ENCODE data around the gene ZFP14. TPM values are rescaled to one million over a fixed set of nuclear protein-coding genes. Genes with fewer than 3 reads are reported as not detected.
"Not testable (repeated sequence)": the region's sequence is repeated elsewhere in the genome, so short reads cannot be mapped to it uniquely, and the experiment has no call there.

Gene ZFP14
- total RNA-seq, 1 donor from 2014 or later = 1.6 TPM

- no peak for TF ChIP-seq CTCF (IDR thresholded peaks at IDR 0.05; ENCODE audit: insufficient read depth, low read length, severe bottlenecking)
- DNase-seq (ENCODE audit: low read depth) = no peak
- H3K36me3 ChIP-seq (ENCODE audit: control insufficient read depth, insufficient read depth, low read length) = no peaks in the 10 kb centered on the region
- no peaks in the 10 kb centered on the region for H3K27me3 ChIP-seq (ENCODE audit: control insufficient read depth, insufficient read depth, low read length)
- no peak for FAIRE-seq
- no peak overlapping the region for H3K4me3 ChIP-seq (ENCODE audit: low read depth, low read length)
Observed at GRCh38 chr19:36363845-36364244, 15.2 kb downstream of the ZFP14 start.

- no peak for TF ChIP-seq CTCF (IDR thresholded peaks at IDR 0.05; ENCODE audit: insufficient read depth, low read length, severe bottlenecking)
- Histone ChIP-seq H3K36me3 (ENCODE audit: control insufficient read depth, insufficient read depth, low read length) (no peaks in the 10 kb centered on the region), H3K4me3 (ENCODE audit: low read depth, low read length) (no peak overlapping the region), H3K27me3 (ENCODE audit: control insufficient read depth, insufficient read depth, low read length) (no peaks in the 10 kb centered on the region)
- FAIRE-seq (no peak), DNase-seq (ENCODE audit: low read depth) (no peak)
Observed at GRCh38 chr19:36340786-36341372, 38.1 kb downstream of the ZFP14 start.

GRCh38 chr19:36331353-36332228 lies 47.4 kb downstream of the ZFP14 start:
- TF ChIP-seq CTCF (IDR thresholded peaks at IDR 0.05; ENCODE audit: insufficient read depth, low read length, severe bottlenecking) = peak; percentile 3
- peaks cover 13% of the 10 kb centered on the region for H3K36me3 ChIP-seq (ENCODE audit: control insufficient read depth, insufficient read depth, low read length)
- FAIRE-seq = peak; percentile 95
- peak; percentile 94 for DNase-seq (ENCODE audit: low read depth)
- peak overlapping the region; percentile 74 for H3K4me3 ChIP-seq (ENCODE audit: low read depth, low read length)
- no peaks in the 10 kb centered on the region for H3K27me3 ChIP-seq (ENCODE audit: control insufficient read depth, insufficient read depth, low read length)

- no peak overlapping the region for H3K4me3 ChIP-seq (ENCODE audit: low read depth, low read length)
- peaks cover 14% of the 10 kb centered on the region for H3K36me3 ChIP-seq (ENCODE audit: control insufficient read depth, insufficient read depth, low read length)
- TF ChIP-seq CTCF (IDR thresholded peaks at IDR 0.05; ENCODE audit: insufficient read depth, low read length, severe bottlenecking) = no peak
- DNase-seq (ENCODE audit: low read depth) (no peak), FAIRE-seq (no peak)
- no peaks in the 10 kb centered on the region for H3K27me3 ChIP-seq (ENCODE audit: control insufficient read depth, insufficient read depth, low read length)
Observed at GRCh38 chr19:36330216-36330615, 48.8 kb downstream of the ZFP14 start.

GRCh38 chr19:36329534-36329933 lies 49.5 kb downstream of the ZFP14 start:
- FAIRE-seq; H3K27me3 ChIP-seq (ENCODE audit: control insufficient read depth, insufficient read depth, low read length); H3K4me3 ChIP-seq (ENCODE audit: low read depth, low read length); DNase-seq (ENCODE audit: low read depth): not testable (repeated sequence)
- peaks cover 14% of the 10 kb centered on the region for H3K36me3 ChIP-seq (ENCODE audit: control insufficient read depth, insufficient read depth, low read length)

GRCh38 chr19:36326649-36327048 lies 52.4 kb downstream of the ZFP14 start:
- H3K4me3 ChIP-seq (ENCODE audit: low read depth, low read length); DNase-seq (ENCODE audit: low read depth); H3K27me3 ChIP-seq (ENCODE audit: control insufficient read depth, insufficient read depth, low read length): not testable (repeated sequence)
- H3K36me3 ChIP-seq (ENCODE audit: control insufficient read depth, insufficient read depth, low read length) = peaks cover 14% of the 10 kb centered on the region
- peak; percentile 96 for FAIRE-seq

- not testable (repeated sequence) for FAIRE-seq; DNase-seq (ENCODE audit: low read depth); H3K4me3 ChIP-seq (ENCODE audit: low read depth, low read length); H3K27me3 ChIP-seq (ENCODE audit: control insufficient read depth, insufficient read depth, low read length); H3K36me3 ChIP-seq (ENCODE audit: control insufficient read depth, insufficient read depth, low read length)
Observed at GRCh38 chr19:36315164-36315563, 63.8 kb downstream of the ZFP14 start.

- not testable (repeated sequence) for FAIRE-seq; H3K27me3 ChIP-seq (ENCODE audit: control insufficient read depth, insufficient read depth, low read length); H3K4me3 ChIP-seq (ENCODE audit: low read depth, low read length); H3K36me3 ChIP-seq (ENCODE audit: control insufficient read depth, insufficient read depth, low read length); DNase-seq (ENCODE audit: low read depth)
Observed at GRCh38 chr19:36314053-36314452, 64.9 kb downstream of the ZFP14 start.

GRCh38 chr19:36311098-36311760 lies 67.8 kb downstream of the ZFP14 start:
- not testable (repeated sequence) for DNase-seq (ENCODE audit: low read depth); FAIRE-seq; H3K27me3 ChIP-seq (ENCODE audit: control insufficient read depth, insufficient read depth, low read length); H3K4me3 ChIP-seq (ENCODE audit: low read depth, low read length); H3K36me3 ChIP-seq (ENCODE audit: control insufficient read depth, insufficient read depth, low read length)

Measured in bronchial epithelial cell (primary cell).